Brain microvascular endothelial cell (primary cell): ENCODE results near the gene RDX.

Experiments used
- DNase-seq: peaks from one replicate; pipeline ENCODE4 v3.0.0-alpha.2; 2020
- H3K27ac ChIP-seq: fragments of 250-450 bp; sonication (Bioruptor Pico); 2 replicates; pipeline ENCODE4 v1.5.1; 2020; ENCODE audit warnings: mild to moderate bottlenecking, moderate library complexity
- H3K27me3 ChIP-seq: fragments of 250-450 bp; sonication (Bioruptor Pico); replicated peaks from 2 replicates; pipeline ENCODE4 v1.5.1; 2020; ENCODE audit warnings: mild to moderate bottlenecking
- H3K36me3 ChIP-seq: fragments of 250-450 bp; sonication (Bioruptor Pico); replicated peaks from 2 replicates; pipeline ENCODE4 v1.5.1; 2020; ENCODE audit warnings: mild to moderate bottlenecking
- H3K4me3 ChIP-seq: 2 replicates; pipeline ENCODE4 v1.5.1; 2011; ENCODE audit warnings: low read depth, mild to moderate bottlenecking, control low read depth, low read length, moderate library complexity
- in situ Hi-C: cut with HindIII; loops from 2 replicates; pipeline ENCODE4 v1.10.0; 2017; ENCODE audit warnings: low sequenced_read_pairs, low pct_ligation_motif_present
- TF ChIP-seq, protein P1 (sequence below): IDR thresholded peaks from 2 replicates; pipeline ENCODE4 v1.5.1; 2011; ENCODE audit warnings: low read depth, mild to moderate bottlenecking, moderate library complexity, low read length, control low read depth, inconsistent platforms; ENCODE audit errors: missing control alignments

Gene RDX

DNA sequence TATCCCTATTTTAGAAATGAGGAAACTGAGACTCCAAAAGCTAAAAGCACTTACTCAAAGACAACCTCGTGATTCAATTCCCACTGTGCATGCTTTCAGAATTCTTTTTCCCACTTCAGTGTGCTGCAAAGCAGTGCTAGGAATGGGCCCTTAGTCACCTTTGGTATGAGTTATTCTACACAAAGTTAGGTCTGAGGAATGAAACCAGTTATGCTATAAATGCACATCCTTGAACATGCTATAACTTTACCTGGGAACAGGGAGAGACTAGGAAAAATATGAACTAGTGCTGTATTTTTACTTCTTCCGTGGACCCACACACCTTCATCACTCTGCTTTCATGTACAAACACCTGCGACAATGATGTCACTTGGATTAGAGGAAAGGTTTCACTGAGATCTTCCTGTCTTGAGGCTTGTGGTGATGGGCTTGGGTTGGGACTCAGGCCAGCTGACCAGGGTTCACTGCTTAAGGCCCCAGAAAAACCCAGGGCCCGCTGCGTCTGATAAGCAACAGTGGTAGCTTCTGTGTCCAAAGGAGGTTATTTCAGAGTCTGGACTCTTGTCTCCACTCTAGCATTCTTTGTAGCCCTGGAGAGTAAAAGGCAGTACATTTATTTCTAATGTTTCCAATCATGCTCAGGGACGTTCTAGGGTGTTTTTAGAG is 121.6 kb downstream of the RDX start:
- H3K27ac ChIP-seq: peak overlapping the region; percentile 50
- H3K27me3 ChIP-seq: no peaks in the 10 kb centered on the region
- in situ Hi-C loops: no loop called here
- no peaks in the 10 kb centered on the region for H3K36me3 ChIP-seq
- H3K4me3 ChIP-seq: no peak overlapping the region
- DNase-seq: no peak
- TF ChIP-seq, protein P1, sequence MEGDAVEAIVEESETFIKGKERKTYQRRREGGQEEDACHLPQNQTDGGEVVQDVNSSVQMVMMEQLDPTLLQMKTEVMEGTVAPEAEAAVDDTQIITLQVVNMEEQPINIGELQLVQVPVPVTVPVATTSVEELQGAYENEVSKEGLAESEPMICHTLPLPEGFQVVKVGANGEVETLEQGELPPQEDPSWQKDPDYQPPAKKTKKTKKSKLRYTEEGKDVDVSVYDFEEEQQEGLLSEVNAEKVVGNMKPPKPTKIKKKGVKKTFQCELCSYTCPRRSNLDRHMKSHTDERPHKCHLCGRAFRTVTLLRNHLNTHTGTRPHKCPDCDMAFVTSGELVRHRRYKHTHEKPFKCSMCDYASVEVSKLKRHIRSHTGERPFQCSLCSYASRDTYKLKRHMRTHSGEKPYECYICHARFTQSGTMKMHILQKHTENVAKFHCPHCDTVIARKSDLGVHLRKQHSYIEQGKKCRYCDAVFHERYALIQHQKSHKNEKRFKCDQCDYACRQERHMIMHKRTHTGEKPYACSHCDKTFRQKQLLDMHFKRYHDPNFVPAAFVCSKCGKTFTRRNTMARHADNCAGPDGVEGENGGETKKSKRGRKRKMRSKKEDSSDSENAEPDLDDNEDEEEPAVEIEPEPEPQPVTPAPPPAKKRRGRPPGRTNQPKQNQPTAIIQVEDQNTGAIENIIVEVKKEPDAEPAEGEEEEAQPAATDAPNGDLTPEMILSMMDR: no peak

DNA sequence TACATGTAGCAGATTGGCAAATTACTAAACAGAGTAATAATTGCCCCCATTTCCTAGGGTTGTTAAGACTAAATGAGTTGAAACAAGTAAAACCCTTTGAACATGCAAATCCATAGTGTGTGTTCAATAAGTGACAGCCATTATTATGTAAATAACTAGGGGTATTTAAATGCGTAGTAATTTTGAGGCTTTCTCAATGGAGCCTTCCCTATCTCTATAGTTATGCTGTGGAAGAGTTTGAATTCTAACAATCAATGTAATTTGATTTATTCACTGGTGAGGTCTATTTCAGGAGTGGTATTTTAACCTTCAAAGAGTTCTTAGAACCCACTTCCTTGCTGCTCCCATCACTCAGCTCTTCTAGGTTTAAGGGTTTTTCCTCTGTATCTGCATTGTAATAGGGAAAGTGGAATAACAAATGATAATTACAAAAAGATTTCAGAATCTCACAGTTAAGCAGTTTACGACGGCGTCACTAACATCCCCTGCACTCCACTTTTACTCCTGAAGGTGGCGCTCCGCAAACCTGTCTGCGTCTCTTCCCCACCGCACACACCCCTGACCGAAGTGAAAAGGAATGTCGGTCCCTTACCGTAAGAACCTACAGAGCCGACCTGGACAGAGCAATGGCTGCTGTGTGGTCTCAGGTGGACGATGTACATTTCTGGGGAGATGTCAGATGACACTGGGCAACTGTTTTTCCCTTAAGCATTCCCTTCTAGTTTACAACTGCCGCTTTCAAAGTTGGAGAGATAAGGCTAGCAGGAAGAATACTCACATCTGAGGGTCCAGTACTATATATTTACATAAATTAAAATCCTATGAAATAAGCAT is 122.4 kb downstream of the RDX start:
- Histone ChIP-seq H3K36me3 (peaks cover 6% of the 10 kb centered on the region), H3K4me3 (no peak overlapping the region), H3K27me3 (no peaks in the 10 kb centered on the region), H3K27ac (peak overlapping the region; percentile 50)
- DNase-seq: peak; percentile 63
- in situ Hi-C loops: no loop called here
- TF ChIP-seq, protein P1: peak; percentile 96

DNA sequence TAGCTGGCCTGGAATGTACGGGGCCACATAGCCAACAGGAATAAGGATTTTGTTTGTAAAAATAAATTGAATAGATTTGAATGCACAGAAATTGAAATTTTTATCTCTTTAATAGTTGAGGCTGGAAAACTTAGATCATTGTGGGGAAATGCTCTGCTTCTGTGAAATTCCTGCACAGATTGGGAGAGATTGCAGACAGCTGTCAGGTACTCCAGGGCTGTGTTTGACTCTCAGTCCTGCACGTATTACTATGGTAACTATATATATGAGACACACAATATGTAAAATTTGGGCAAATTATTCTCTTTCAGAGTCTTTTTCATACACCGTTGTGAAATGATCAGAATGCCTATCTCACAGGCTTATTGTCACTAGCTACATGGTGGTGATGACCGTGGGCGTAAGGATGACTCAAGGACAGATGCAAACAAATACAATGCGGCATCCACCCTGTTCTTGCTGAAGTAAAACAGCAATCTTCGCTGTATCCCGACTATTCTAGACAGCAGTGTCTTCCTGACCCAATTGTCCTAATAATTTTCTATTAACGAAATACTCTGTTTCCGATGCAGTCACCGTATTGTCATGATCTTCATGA is 123.8 kb downstream of the RDX start:
- Histone ChIP-seq H3K4me3 (no peak overlapping the region), H3K36me3 (peaks cover 6% of the 10 kb centered on the region), H3K27ac (no peak overlapping the region), H3K27me3 (no peaks in the 10 kb centered on the region)
- TF ChIP-seq, protein P1: no peak
- in situ Hi-C loops: no loop called here
- no peak for DNase-seq

DNA sequence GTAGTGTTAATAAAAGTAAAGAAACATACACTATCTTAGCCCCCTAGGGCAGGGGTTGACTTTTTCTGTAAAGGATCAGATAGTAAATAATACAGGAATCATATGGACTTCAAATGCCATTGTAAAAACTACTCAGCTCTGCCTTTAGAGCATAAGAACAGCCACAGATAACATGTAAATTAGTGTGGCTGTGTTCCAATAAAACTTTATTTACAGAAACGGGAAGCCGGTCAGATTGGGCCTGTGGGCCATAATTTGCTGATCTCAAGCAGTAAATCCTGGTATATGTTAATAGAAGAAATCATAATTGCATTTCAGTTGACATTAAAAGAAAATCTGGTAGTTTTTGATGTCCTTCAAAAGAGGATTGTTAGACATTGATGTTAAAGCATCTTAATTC is 126.7 kb downstream of the RDX start:
- no peak overlapping the region for H3K27ac ChIP-seq
- DNase-seq: no peak
- H3K27me3 ChIP-seq: no peaks in the 10 kb centered on the region
- in situ Hi-C loops: no loop called here
- TF ChIP-seq, protein P1: no peak
- H3K4me3 ChIP-seq: no peak overlapping the region
- H3K36me3 ChIP-seq: peaks cover 20% of the 10 kb centered on the region

DNA sequence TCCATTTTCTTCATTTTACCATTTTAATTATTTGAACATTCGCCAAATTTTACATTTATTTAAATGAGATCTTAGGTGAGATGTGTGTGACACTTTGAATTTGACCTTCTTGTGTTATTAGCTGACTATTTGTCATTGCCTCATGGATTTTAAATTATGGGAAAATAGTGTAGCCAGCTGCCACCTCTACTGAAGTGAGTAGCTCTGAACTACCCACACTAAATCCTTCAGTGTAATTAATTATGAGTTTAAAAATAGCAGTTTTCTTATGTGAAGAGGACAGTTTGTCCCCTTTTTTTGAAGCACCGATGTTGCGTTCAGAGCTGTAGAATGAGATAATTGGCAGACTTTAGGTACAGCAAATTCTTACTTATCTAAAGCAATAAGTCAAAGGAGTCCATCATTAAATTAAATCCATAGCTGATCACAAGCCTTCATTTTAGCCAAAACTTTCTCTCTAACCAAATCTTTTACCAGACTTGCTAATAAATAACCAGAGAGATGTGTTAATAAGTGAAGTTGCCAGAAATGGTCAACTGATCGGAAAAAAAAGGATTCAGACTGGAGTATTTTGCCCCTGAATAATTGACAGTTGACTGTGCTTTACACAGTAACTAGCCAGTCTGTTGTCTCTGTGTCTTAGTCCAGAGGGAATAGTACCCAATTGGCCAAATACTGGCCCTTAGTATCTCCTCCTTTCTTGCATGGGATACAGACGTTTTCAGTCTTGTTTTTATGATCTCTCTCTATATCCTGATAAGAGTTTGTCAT is 128.2 kb downstream of the RDX start:
- H3K4me3 ChIP-seq: no peak overlapping the region
- no peak overlapping the region for H3K27ac ChIP-seq
- DNase-seq: no peak
- no peaks in the 10 kb centered on the region for H3K27me3 ChIP-seq
- in situ Hi-C loops: no loop called here
- TF ChIP-seq, protein P1: no peak
- peaks cover 33% of the 10 kb centered on the region for H3K36me3 ChIP-seq
